GM21737 (cell line): ENCODE data around the gene PMEL.

Source experiments
- ATAC-seq: cut with Tn5 transposase; IDR thresholded peaks from one replicate; pipeline ENCODE4 v1.9.1; 2021; ENCODE audit warnings: mild to moderate bottlenecking, moderate library complexity; ENCODE audit not compliant: unreplicated experiment

The PMEL gene

GRCh38 chr12:55942577-55943136 lies 23.2 kb downstream of the PMEL start:
- no peak for ATAC-seq

GRCh38 chr12:55942055-55942454 lies 23.8 kb downstream of the PMEL start:
- ATAC-seq, result no peak

GRCh38 chr12:55940065-55940732 lies 25.6 kb downstream of the PMEL start:
- peak; percentile 92 for ATAC-seq

- no peak for ATAC-seq
Observed at GRCh38 chr12:55938826-55939501, 26.9 kb downstream of the PMEL start.

GRCh38 chr12:55937981-55938380 lies 27.9 kb downstream of the PMEL start:
- ATAC-seq, result no peak

GRCh38 chr12:55935738-55936151 lies 30.1 kb downstream of the PMEL start:
- no peak for ATAC-seq

- ATAC-seq, result no peak
Observed at GRCh38 chr12:55934773-55935172, 31.1 kb downstream of the PMEL start.

GRCh38 chr12:55933799-55934742 lies 31.8 kb downstream of the PMEL start:
- ATAC-seq, result no peak

- no peak for ATAC-seq
Observed at GRCh38 chr12:55933169-55933798, 32.6 kb downstream of the PMEL start.

- ATAC-seq, result no peak
Observed at GRCh38 chr12:55932551-55932910, 33.3 kb downstream of the PMEL start.

- no peak for ATAC-seq
Observed at GRCh38 chr12:55931780-55932550, 33.9 kb downstream of the PMEL start.

GRCh38 chr12:55931317-55931779 lies 34.5 kb downstream of the PMEL start:
- ATAC-seq, result no peak

- no peak for ATAC-seq
Observed at GRCh38 chr12:55930771-55931316, 35.0 kb downstream of the PMEL start, which contains the start of gene DGKA. TSS of gene DGKA (plus strand) at chr12:55931162. CDS start at chr12:55936504, 5,342 bp downstream.

- peak; percentile 37 for ATAC-seq
Observed at GRCh38 chr12:55929306-55929791, 36.5 kb downstream of the PMEL start.

- ATAC-seq, result peak; percentile 30
Observed at GRCh38 chr12:55927588-55928502, 38.0 kb downstream of the PMEL start, which contains the start of gene PYM1. TSS of gene PYM1 (minus strand) at chr12:55927894. CDS start at chr12:55927761, 133 bp downstream.

GRCh38 chr12:55926738-55927587 lies 38.9 kb downstream of the PMEL start:
- ATAC-seq, result peak; percentile 41
